ENCODE results near the gene NOL8.

DNA sequence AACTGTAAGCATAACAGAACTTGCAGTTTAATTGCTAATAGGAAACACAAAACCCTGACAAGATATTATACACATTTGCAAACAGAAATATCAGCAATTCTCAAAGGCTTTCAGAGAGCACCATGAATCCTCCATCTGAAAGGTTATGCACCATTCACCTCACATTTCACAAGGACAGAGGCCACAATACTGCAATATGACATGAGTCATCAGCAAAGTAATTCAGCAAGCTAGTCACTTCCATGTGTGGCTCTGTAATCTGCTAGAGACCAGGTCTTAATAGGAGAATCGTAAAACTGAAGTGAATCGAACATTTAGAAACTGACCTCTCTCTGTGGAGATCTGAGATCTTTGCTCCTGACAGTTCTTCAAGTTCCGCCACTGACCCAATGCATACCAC, 60.0 kb downstream of the NOL8 start:
- TF ChIP-seq, protein P1, sequence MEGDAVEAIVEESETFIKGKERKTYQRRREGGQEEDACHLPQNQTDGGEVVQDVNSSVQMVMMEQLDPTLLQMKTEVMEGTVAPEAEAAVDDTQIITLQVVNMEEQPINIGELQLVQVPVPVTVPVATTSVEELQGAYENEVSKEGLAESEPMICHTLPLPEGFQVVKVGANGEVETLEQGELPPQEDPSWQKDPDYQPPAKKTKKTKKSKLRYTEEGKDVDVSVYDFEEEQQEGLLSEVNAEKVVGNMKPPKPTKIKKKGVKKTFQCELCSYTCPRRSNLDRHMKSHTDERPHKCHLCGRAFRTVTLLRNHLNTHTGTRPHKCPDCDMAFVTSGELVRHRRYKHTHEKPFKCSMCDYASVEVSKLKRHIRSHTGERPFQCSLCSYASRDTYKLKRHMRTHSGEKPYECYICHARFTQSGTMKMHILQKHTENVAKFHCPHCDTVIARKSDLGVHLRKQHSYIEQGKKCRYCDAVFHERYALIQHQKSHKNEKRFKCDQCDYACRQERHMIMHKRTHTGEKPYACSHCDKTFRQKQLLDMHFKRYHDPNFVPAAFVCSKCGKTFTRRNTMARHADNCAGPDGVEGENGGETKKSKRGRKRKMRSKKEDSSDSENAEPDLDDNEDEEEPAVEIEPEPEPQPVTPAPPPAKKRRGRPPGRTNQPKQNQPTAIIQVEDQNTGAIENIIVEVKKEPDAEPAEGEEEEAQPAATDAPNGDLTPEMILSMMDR (IDR thresholded peaks at IDR 0.05; ENCODE audit: low read depth, low read length): no peak
- TF ChIP-seq EZH2phosphoT487 (IDR thresholded peaks at IDR 0.05; ENCODE audit: low read depth): no peak
